ENCODE measurements around the gene DICER1. TPM values are rescaled to one million over a fixed set of nuclear protein-coding genes. Genes with fewer than 3 reads are reported as not detected.
A peak's percentile ranks its signal among the peaks of the same experiment; 100 is the strongest.

DICER1 gene
- total RNA-seq, 1 donor from 2014 or later, result 27.6 TPM

GRCh38 chr14:95198320-95198719 lies 41.0 kb upstream of the DICER1 start:
- FAIRE-seq (no peak), DNase-seq (ENCODE audit: low read depth) (no peak)
- no peak overlapping the region for H3K4me3 ChIP-seq (ENCODE audit: low read depth, low read length)
- H3K36me3 ChIP-seq (ENCODE audit: control insufficient read depth, insufficient read depth, low read length), result no peaks in the 10 kb centered on the region
- H3K27me3 ChIP-seq (ENCODE audit: control insufficient read depth, insufficient read depth, low read length), result no peaks in the 10 kb centered on the region
- TF ChIP-seq CTCF (IDR thresholded peaks at IDR 0.05; ENCODE audit: insufficient read depth, low read length, severe bottlenecking), result no peak

- no peak for TF ChIP-seq CTCF (IDR thresholded peaks at IDR 0.05; ENCODE audit: insufficient read depth, low read length, severe bottlenecking)
- no peaks in the 10 kb centered on the region for H3K27me3 ChIP-seq (ENCODE audit: control insufficient read depth, insufficient read depth, low read length)
- H3K36me3 ChIP-seq (ENCODE audit: control insufficient read depth, insufficient read depth, low read length), result no peaks in the 10 kb centered on the region
- FAIRE-seq (no peak), DNase-seq (ENCODE audit: low read depth) (peak; percentile 30)
- H3K4me3 ChIP-seq (ENCODE audit: low read depth, low read length), result no peak overlapping the region
Measured at GRCh38 chr14:95197551-95197950, 40.2 kb upstream of the DICER1 start.

- DNase-seq (ENCODE audit: low read depth) (no peak), FAIRE-seq (no peak)
- no peak for TF ChIP-seq CTCF (IDR thresholded peaks at IDR 0.05; ENCODE audit: insufficient read depth, low read length, severe bottlenecking)
- Histone ChIP-seq H3K27me3 (ENCODE audit: control insufficient read depth, insufficient read depth, low read length) (no peaks in the 10 kb centered on the region), H3K4me3 (ENCODE audit: low read depth, low read length) (no peak overlapping the region), H3K36me3 (ENCODE audit: control insufficient read depth, insufficient read depth, low read length) (no peaks in the 10 kb centered on the region)
Measured at GRCh38 chr14:95196826-95197545, 39.7 kb upstream of the DICER1 start.

- FAIRE-seq, result peak; percentile 43
- H3K4me3 ChIP-seq (ENCODE audit: low read depth, low read length), result no peak overlapping the region
- TF ChIP-seq CTCF (IDR thresholded peaks at IDR 0.05; ENCODE audit: insufficient read depth, low read length, severe bottlenecking), result peak; percentile 14
- H3K27me3 ChIP-seq (ENCODE audit: control insufficient read depth, insufficient read depth, low read length), result no peaks in the 10 kb centered on the region
- no peaks in the 10 kb centered on the region for H3K36me3 ChIP-seq (ENCODE audit: control insufficient read depth, insufficient read depth, low read length)
- DNase-seq (ENCODE audit: low read depth), result no peak
Measured at GRCh38 chr14:95196268-95196667, 38.9 kb upstream of the DICER1 start.

GRCh38 chr14:95195031-95195430 lies 37.7 kb upstream of the DICER1 start:
- no peak for FAIRE-seq
- TF ChIP-seq CTCF (IDR thresholded peaks at IDR 0.05; ENCODE audit: insufficient read depth, low read length, severe bottlenecking), result no peak
- DNase-seq (ENCODE audit: low read depth), result no peak
- Histone ChIP-seq H3K4me3 (ENCODE audit: low read depth, low read length) (no peak overlapping the region), H3K36me3 (ENCODE audit: control insufficient read depth, insufficient read depth, low read length) (peaks cover 3% of the 10 kb centered on the region), H3K27me3 (ENCODE audit: control insufficient read depth, insufficient read depth, low read length) (no peaks in the 10 kb centered on the region)

GRCh38 chr14:95193081-95193480 lies 35.8 kb upstream of the DICER1 start:
- FAIRE-seq (no peak), DNase-seq (ENCODE audit: low read depth) (no peak)

More at GRCh38 chr14:95193081-95193480, 35.8 kb upstream of the DICER1 start:
- no peak overlapping the region for H3K4me3 ChIP-seq (ENCODE audit: low read depth, low read length)
- no peaks in the 10 kb centered on the region for H3K27me3 ChIP-seq (ENCODE audit: control insufficient read depth, insufficient read depth, low read length)
- TF ChIP-seq CTCF (IDR thresholded peaks at IDR 0.05; ENCODE audit: insufficient read depth, low read length, severe bottlenecking), result no peak
- H3K36me3 ChIP-seq (ENCODE audit: control insufficient read depth, insufficient read depth, low read length), result peaks cover 3% of the 10 kb centered on the region
